Measurements from ENCODE around the gene C2orf72. TPM values are rescaled to one million over a fixed set of nuclear protein-coding genes. Genes with fewer than 3 reads are reported as not detected.

C2orf72 gene
- total RNA-seq, 1 donor from 2014 or later: not detected

DNA sequence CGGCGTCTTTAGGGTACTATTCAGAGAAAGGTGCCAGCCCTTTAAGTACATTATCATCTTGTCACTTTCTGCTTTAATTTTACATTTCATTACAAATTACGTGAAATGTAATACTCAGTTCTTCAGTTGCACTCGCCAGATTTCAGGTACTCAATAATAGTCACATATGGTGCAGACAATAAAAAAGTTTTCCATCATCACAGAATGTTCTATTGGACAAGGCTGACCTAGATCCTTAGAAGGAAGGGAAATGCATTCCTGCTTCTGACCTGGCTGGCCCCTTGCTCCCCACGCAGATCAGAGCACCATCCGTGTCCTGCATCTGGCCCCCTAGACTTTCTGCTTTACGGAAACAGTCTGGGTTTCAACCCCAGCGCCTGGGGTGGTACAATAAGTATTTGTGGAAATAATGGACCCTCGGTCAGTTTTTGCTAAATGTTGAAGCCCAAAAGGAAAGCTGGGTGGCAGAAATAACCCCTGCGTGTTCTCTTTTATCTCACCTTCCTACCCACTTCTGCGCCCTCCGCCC lies 681 bp upstream of the C2orf72 start:
- Mint-ChIP-seq H3K27ac (ENCODE audit: unreplicated experiment) (no peak overlapping the region), H3K27me3 (ENCODE audit: unreplicated experiment) (peaks cover 82% of the 10 kb centered on the region), H3K4me1 (ENCODE audit: unreplicated experiment) (peaks cover 2% of the 10 kb centered on the region), H3K4me3 (ENCODE audit: unreplicated experiment) (peak overlapping the region; percentile 5), H3K9me3 (ENCODE audit: unreplicated experiment) (no peaks in the 10 kb centered on the region), H3K36me3 (ENCODE audit: unreplicated experiment) (no peaks in the 10 kb centered on the region)
- no peak for DNase-seq (ENCODE audit: extremely low spot score, unreplicated experiment)
- TF ChIP-seq, protein P1, sequence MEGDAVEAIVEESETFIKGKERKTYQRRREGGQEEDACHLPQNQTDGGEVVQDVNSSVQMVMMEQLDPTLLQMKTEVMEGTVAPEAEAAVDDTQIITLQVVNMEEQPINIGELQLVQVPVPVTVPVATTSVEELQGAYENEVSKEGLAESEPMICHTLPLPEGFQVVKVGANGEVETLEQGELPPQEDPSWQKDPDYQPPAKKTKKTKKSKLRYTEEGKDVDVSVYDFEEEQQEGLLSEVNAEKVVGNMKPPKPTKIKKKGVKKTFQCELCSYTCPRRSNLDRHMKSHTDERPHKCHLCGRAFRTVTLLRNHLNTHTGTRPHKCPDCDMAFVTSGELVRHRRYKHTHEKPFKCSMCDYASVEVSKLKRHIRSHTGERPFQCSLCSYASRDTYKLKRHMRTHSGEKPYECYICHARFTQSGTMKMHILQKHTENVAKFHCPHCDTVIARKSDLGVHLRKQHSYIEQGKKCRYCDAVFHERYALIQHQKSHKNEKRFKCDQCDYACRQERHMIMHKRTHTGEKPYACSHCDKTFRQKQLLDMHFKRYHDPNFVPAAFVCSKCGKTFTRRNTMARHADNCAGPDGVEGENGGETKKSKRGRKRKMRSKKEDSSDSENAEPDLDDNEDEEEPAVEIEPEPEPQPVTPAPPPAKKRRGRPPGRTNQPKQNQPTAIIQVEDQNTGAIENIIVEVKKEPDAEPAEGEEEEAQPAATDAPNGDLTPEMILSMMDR (IDR thresholded peaks at IDR 0.05): no peak

DNA sequence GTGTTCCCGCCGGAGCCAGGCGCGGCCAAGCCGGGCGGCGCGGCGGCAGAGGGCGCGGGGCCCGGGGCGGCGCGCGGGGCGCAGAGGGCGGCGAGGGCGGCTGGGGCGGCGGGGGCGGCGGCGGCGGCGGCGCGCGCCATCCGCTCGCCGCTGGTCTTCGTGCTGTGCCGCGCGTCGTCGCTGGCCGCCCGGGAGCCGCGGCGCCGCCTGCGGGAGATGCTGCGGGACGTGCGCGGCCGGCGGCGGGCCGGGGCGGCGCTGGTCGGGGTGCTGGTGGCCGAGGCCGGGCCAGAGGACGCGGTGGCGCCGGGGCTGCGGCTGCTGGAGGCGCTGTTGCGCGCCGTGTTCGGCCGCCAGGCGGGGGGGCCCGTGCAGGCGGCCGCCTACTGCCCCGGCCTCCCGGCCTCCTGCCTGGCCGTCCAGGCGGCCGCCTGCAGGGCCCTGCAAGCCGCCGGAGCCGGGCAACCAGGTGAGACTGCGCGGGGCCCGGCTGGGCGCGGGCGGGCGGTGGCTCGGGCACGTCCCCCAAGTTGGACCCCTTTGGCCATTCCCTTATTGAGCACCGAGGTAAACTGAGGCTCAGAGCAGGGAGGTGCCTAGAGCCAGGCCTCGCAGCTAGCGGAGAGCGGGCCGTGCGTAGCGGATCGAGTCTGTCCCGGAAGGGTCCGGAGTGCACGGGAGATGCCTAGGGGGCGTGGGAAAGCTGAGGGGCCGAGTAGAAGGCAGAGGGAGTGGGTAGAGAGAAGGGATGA lies 584 bp downstream of the C2orf72 start:
- H3K27me3 Mint-ChIP-seq (ENCODE audit: unreplicated experiment): peaks cover 74% of the 10 kb centered on the region

DNA sequence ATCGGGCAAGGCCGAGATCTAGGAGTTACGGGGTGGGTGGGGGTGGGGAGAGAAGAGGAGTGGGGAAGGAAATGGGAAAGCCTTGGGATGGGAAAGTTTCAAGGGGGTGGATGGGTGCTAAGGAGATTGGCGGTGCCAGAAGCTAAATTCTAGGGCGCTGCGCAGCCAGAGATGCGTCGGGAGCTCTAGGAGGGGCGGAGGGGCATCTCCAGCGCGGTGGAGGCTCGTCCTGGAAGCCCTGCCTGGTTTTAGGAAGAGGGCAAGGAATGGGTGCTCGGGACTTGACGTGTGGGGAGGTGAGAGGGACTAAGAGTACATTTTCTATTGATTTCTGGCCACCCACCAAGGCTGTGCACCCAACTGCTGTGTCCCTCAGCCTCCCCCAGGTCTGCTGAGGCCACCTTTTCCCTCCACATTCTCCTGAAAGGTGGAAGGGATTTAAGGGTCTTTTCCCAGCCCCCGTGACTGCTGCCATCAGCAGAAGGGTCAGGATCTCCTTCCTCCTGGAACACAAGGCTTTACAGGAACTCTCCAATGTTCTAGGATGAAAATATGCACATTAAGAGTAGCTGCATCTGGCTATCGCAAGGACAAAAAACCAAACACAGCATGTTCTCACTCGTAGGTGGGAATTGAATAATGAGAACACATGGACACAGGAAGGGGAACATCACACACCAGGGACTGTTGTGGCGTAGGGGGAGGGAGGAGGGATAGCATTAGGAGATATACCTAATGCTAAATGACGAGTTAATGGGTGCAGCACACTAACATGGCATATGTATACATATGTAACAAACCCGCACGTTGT lies 1.4 kb downstream of the C2orf72 start:
- Mint-ChIP-seq H3K9me3 (ENCODE audit: unreplicated experiment) (no peaks in the 10 kb centered on the region), H3K4me3 (ENCODE audit: unreplicated experiment) (peak overlapping the region; percentile 55), H3K4me1 (ENCODE audit: unreplicated experiment) (peaks cover 2% of the 10 kb centered on the region), H3K27ac (ENCODE audit: unreplicated experiment) (no peak overlapping the region), H3K27me3 (ENCODE audit: unreplicated experiment) (peaks cover 74% of the 10 kb centered on the region), H3K36me3 (ENCODE audit: unreplicated experiment) (no peaks in the 10 kb centered on the region)
- TF ChIP-seq, protein P1 (IDR thresholded peaks at IDR 0.05): no peak
- DNase-seq (ENCODE audit: extremely low spot score, unreplicated experiment): no peak

More for the DNA sequence above, 584 bp downstream of the C2orf72 start:
- TF ChIP-seq, protein P1 (IDR thresholded peaks at IDR 0.05): no peak
- Mint-ChIP-seq H3K4me1 (ENCODE audit: unreplicated experiment) (peaks cover 2% of the 10 kb centered on the region), H3K36me3 (ENCODE audit: unreplicated experiment) (no peaks in the 10 kb centered on the region), H3K4me3 (ENCODE audit: unreplicated experiment) (peak overlapping the region; percentile 55), H3K27ac (ENCODE audit: unreplicated experiment) (no peak overlapping the region), H3K9me3 (ENCODE audit: unreplicated experiment) (no peaks in the 10 kb centered on the region)
- no peak for DNase-seq (ENCODE audit: extremely low spot score, unreplicated experiment)

DNA sequence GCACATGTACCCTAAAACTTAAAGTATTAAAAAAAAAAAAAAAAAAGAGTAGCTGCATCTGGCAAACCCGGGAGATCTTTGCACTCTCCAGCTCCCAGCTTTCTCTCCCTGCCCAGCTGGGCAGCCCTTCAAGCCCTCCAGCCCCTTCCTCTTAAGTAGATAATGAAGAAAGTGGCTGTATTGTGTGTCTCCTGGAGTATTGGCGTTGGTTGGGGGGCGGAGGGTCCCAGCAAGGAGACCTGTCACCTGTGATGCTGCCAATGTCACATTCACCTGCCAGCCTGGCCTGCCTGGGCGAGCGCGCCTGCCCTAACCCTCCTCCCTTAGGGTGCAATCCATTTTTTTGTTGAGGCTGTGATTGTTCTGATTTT lies 2.0 kb downstream of the C2orf72 start:
- DNase-seq (ENCODE audit: extremely low spot score, unreplicated experiment): no peak
- Mint-ChIP-seq H3K36me3 (ENCODE audit: unreplicated experiment) (no peaks in the 10 kb centered on the region), H3K9me3 (ENCODE audit: unreplicated experiment) (no peaks in the 10 kb centered on the region), H3K4me3 (ENCODE audit: unreplicated experiment) (no peak overlapping the region), H3K27ac (ENCODE audit: unreplicated experiment) (no peak overlapping the region), H3K27me3 (ENCODE audit: unreplicated experiment) (peaks cover 72% of the 10 kb centered on the region), H3K4me1 (ENCODE audit: unreplicated experiment) (peaks cover 2% of the 10 kb centered on the region)
- TF ChIP-seq, protein P1 (IDR thresholded peaks at IDR 0.05): no peak

Measured in osteocyte (in vitro differentiated cells).